HG02642 (cell line): ENCODE measurements around the gene KRTAP27-1.

Experiments used
- ATAC-seq: cut with Tn5 transposase; IDR thresholded peaks from one replicate; pipeline ENCODE4 v1.9.1; 2021; ENCODE audit warnings: mild to moderate bottlenecking; ENCODE audit not compliant: unreplicated experiment, poor library complexity

Gene KRTAP27-1

GRCh38 chr21:30337276-30337744 is at the start of gene KRTAP27-1:
KRTAP27-1 (minus strand) TSS chr21:30337694; CDS start chr21:30337668, 26 bp downstream.
- ATAC-seq, result no peak

- no peak for ATAC-seq
These were observed 44.7 kb upstream of the KRTAP27-1 start for GRCh38 chr21:30382201-30382600.

GRCh38 chr21:30372139-30372770 is 34.8 kb upstream of the KRTAP27-1 start, which contains the start of gene KRTAP13-2:
KRTAP13-2 (minus strand) TSS chr21:30372271; CDS start chr21:30372213, 58 bp downstream.
- ATAC-seq, result no peak

- ATAC-seq, result no peak
These were observed 18.4 kb upstream of the KRTAP27-1 start for GRCh38 chr21:30355906-30356305.

- no peak for ATAC-seq
These were observed 17.0 kb upstream of the KRTAP27-1 start for GRCh38 chr21:30354308-30355005.

- no peak for ATAC-seq
These were observed 14.0 kb upstream of the KRTAP27-1 start for GRCh38 chr21:30351534-30351933.

- ATAC-seq, result no peak
These were observed 12.1 kb upstream of the KRTAP27-1 start for GRCh38 chr21:30349572-30349971.

GRCh38 chr21:30348506-30348905 is 11.0 kb upstream of the KRTAP27-1 start, which contains the start of gene KRTAP23-1:
KRTAP23-1 (minus strand) TSS chr21:30348606; CDS start chr21:30348606, 0 bp downstream.
- ATAC-seq, result no peak

- ATAC-seq, result no peak
These were observed 7.5 kb upstream of the KRTAP27-1 start for GRCh38 chr21:30345014-30345413.

GRCh38 chr21:30340714-30341573 is 3.5 kb upstream of the KRTAP27-1 start:
- no peak for ATAC-seq

GRCh38 chr21:30338717-30339116 is 1.2 kb upstream of the KRTAP27-1 start:
- ATAC-seq, result no peak

- no peak for ATAC-seq
These were observed 278 bp upstream of the KRTAP27-1 start for GRCh38 chr21:30337772-30338171.

GRCh38 chr21:30336596-30336995 is 898 bp downstream of the KRTAP27-1 start:
- ATAC-seq, result no peak

- ATAC-seq, result no peak
These were observed 3.8 kb downstream of the KRTAP27-1 start for GRCh38 chr21:30333736-30334135.

- no peak for ATAC-seq
These were observed 4.8 kb downstream of the KRTAP27-1 start for GRCh38 chr21:30332681-30333080.

- no peak for ATAC-seq
These were observed 8.2 kb downstream of the KRTAP27-1 start for GRCh38 chr21:30329203-30329875.

GRCh38 chr21:30326390-30326789 is 11.1 kb downstream of the KRTAP27-1 start:
- no peak for ATAC-seq

- ATAC-seq, result no peak
These were observed 17.3 kb downstream of the KRTAP27-1 start, which contains the start of gene KRTAP26-1 for GRCh38 chr21:30320215-30320614. KRTAP26-1 (minus strand) TSS chr21:30320315; CDS start chr21:30320035, 280 bp downstream.

GRCh38 chr21:30315701-30316100 is 21.8 kb downstream of the KRTAP27-1 start:
- ATAC-seq, result no peak

GRCh38 chr21:30306884-30307283 is 30.6 kb downstream of the KRTAP27-1 start:
- no peak for ATAC-seq
